Epidermal melanocyte (primary cell): ENCODE data around the gene WDR37.
A peak's percentile ranks its signal among the peaks of the same experiment; 100 is the strongest.
"Not testable (repeated sequence)": the region's sequence is repeated elsewhere in the genome, so short reads cannot be mapped to it uniquely, and the experiment has no call there.

Experiments used
- DNase-seq: peaks from one replicate; pipeline ENCODE4 v3.0.0; 2011; ENCODE audit warnings: low spot score; ENCODE audit not compliant: insufficient read length

WDR37 gene

DNA sequence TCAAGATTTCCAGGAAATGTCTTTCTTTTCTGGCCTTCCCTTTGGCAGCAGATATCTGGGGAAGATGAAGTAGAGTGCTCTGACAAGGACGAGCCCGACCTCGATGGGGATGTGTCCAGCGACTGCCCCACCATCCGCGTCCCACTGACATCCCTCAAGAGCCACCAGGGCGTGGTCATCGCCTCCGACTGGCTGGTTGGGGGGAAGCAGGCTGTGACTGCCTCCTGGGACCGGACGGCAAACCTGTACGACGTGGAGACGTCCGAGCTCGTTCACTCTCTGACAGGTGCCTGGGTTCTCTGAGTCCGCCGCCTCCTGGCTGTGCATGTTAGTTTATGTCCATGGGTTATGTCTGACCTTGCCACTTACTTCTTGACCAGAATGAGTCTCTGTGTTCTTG is 47.4 kb downstream of the WDR37 start:
- DNase-seq = no peak

GRCh38 chr10:1104971-1105370 is 48.8 kb downstream of the WDR37 start:
- DNase-seq = no peak

DNA sequence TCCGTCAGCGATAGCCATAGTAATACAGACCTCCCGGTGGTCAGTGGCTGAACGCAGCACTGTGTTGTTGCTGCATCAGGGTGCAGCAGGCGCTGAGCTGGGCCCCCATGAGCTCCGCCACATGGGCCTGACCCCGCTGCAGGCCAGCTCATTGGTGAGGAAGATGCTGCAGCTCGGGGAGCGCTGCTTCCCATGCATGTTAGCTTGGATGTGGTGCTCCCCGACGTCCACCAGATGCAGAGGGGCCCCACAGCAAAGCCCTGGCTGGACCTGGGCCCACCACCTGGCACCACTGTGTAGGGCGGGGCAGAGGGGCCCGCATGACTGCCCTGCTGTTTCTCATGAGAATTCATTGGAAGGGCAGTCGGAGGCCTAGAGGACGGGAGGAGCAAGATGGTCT is 50.8 kb downstream of the WDR37 start:
- no peak for DNase-seq

DNA sequence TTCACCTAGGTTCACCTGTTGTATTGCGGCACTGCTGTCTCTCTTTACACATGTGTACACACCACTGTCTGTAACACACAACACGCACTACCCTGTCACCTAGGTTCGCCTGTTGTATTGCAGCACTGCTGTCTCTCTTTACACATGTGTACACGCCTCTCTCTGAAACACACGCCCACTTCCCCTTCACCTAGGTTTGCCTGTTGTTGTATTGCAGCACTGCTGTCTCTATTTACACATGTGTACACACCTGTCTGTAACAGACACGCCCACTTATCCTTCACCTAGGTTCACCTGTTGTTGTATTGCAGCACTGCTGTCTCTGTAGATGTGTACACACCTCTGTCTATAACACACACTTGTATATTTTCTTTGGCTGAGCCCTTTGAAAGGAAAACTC is 51.5 kb downstream of the WDR37 start:
- no peak for DNase-seq

DNA sequence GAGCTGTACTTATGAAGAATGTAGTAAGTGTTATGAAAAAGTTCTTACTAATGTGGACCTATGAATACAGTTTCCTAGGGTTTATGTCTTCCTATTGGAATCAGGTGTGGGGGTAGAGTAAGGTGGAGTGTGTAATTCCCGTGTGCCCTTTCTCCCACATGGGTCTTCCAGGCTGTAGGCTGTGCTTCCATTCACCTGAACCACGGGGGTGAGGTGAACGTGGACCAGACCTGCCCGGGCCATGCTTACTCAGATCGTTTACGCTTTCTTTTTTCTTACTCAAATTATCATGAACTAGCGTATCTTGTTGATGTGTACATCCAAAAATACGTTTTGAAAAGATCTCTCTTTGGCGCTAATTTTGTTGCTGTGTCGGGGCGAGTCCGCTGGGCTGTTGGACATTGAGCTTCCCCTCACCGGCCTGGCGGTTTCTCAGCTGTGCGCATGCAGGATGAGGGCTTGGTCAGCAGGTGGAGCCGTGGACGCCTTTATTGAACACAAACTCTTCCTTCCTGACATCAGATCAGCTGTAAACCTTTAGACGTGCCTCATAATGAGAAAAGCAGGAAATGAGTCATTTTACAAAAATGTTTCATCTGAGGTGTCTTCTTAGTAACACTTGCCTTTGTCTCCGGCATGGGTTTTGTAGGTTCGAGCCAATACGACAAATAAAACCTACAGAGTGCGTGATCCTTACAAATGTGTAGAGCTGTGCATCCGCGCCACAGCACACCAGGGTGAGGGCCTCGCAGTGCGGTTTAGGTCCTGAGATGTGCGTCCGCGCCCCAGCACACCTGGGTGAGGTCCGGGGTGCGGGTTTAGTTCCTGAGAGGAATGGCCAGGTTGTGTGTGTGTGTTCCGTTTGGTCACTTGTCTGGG is 53.8 kb downstream of the WDR37 start:
- DNase-seq = peak; percentile 69

DNA sequence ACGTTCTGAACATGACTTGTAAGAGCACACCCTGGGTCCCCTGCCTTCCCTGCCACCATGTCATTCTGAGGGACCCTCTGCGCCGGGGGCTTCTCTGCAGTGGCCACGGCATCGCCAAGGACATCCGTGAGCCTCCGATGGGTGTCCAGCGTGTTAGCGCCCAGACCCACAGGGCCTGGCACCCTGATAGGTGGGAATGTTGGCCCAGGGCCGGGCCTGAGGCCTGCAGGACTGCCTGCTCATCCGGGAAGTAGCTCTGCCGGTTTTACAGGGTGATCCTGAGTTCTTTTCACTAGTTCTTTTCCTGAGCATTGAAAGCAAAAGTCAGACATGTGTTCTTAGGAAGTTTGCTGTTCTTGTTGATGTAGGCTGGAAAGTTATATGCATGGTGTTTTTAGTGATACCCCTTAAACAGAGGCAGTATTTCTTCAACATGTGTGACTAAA is 54.5 kb downstream of the WDR37 start:
- no peak for DNase-seq

- DNase-seq = no peak
Measured at GRCh38 chr10:1114315-1114714, 58.1 kb downstream of the WDR37 start.

DNA sequence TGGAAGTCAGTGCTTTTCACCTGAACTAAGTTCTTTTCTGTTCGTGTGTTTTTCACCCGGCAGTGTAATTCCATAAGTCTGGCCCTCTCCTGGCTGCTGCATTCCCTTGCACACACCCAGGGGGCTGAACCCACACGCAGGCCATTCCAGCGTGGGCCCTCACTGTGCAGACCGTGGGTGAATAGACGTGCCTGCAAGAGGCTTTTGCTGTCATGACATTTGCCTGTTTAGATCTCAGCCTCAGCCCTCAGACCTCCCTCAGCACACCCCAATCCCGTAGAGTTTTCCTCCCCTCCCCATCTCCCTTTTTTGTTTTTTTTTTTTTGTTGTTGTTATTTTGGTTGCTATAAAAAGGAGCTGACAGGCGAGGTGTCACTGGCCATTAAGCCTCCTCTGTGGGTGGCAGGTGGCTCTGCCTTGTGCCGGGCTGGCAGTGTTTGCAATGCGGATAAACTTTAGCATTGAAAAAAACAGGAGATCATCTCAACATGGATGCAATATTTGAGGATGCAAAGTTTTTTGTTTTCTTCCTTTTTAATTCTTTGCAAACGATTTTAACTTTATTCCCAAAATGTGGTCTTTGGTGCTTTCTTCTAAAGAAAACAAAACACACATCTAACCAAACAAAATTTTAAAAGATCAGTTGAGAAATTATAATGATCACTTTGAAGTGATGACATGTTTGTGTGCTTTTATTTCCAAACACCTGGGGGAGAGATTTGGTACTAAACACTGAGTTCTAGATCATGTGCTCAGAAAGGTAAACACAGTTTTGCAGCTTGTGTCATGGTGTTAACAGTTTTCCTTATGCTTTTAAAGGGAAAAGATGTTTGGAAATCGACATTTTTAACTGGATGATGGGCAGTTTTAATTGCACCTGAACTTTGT is 58.8 kb downstream of the WDR37 start:
- DNase-seq = no peak

- no peak for DNase-seq
Measured at GRCh38 chr10:1115607-1115955, 59.4 kb downstream of the WDR37 start.

DNA sequence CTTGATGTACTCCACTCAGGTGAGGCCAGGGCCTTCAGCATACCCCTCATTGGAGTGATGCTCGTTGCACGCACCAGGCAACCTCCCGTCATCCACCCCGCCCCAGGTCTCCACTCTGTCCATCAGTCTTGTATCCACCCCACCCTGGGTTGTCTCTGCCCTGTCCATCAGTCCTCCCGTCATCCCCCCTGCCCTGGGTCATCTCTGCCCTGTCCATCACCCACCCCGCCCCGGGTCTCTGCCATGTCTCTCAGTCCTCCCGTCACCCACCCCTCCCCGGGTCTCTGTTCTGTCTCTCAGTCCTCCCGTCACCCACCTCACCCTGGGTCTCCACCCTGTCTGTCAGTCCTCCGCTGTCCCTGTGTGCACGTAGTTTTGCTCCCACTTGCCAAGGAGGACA is 59.9 kb downstream of the WDR37 start:
- no peak for DNase-seq

GRCh38 chr10:1116696-1117280 is 60.6 kb downstream of the WDR37 start:
- DNase-seq = no peak

GRCh38 chr10:1117651-1118050 is 61.5 kb downstream of the WDR37 start:
- DNase-seq = no peak

DNA sequence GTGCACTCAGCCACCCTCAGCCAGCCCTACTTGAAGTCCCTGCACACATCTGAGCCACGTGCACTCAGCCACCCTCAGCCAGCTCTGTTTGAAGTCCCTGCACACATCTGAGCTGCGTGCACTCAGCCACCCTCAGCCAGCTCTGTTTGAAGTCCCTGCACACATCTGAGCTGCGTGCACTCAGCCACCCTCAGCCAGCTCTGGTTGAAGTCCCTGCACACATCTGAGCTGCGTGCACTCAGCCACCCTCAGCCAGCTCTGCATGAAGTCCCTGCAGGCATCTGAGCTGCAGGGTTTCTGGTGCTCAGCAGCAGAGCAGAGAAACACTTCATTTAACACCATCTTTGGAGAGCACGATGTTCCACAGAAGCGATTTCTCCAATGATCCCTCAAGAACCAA is 62.1 kb downstream of the WDR37 start:
- DNase-seq = not testable (repeated sequence)

DNA sequence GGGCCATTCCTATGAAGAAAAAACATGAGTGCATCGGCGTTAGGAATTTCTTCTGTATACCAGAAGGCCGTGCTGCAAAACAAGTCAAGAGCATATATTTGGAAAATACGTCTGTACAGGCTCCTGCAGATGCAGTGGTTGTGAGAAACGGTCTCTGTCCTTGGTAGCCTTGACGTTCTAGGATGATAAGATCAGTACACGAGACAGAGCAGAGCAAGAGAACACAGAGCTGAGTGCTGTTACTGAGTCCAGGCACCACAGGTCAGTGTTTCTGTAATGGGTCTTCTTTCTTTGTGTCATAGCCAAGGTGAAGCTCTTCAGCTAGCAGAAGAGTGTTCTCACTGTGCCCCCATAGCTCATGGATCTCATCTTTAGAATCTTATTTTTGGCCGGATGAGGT is 62.8 kb downstream of the WDR37 start:
- no peak for DNase-seq

DNA sequence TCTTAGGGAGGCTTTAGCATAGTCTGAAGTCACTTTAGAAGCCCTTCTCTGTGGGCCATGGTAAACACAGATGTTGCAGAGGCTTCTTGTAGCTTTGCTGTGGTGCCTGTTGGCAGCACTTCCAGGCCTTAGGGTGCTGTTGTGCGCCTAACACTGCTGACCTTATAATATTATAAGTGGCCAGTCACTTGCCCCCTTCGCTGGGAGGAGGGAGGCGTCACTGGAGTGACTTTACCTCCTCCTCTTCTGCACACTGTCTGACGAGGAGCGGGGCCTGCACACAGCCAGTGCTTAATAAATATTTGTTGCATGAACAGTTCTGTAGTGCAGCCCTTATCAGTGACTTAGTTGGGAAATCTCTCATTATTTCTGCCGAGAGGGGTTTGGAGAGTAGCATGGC is 63.3 kb downstream of the WDR37 start:
- DNase-seq = no peak

GRCh38 chr10:1120306-1120705 is 64.1 kb downstream of the WDR37 start:
- DNase-seq = no peak

GRCh38 chr10:1120801-1121211 is 64.6 kb downstream of the WDR37 start:
- DNase-seq = no peak

- no peak for DNase-seq
Measured at GRCh38 chr10:1121271-1121970, 65.2 kb downstream of the WDR37 start.

GRCh38 chr10:1122349-1122748 is 66.2 kb downstream of the WDR37 start:
- no peak for DNase-seq

- no peak for DNase-seq
Measured at GRCh38 chr10:1123198-1123597, 67.0 kb downstream of the WDR37 start.

GRCh38 chr10:1123972-1124371 is 67.8 kb downstream of the WDR37 start:
- DNase-seq = no peak
